ENCODE data around the gene BSG. TPM values are rescaled to one million over a fixed set of nuclear protein-coding genes. Genes with fewer than 3 reads are reported as not detected.

BSG gene
- polyA plus RNA-seq, 1 donor from 2014 or later: 209 TPM

DNA sequence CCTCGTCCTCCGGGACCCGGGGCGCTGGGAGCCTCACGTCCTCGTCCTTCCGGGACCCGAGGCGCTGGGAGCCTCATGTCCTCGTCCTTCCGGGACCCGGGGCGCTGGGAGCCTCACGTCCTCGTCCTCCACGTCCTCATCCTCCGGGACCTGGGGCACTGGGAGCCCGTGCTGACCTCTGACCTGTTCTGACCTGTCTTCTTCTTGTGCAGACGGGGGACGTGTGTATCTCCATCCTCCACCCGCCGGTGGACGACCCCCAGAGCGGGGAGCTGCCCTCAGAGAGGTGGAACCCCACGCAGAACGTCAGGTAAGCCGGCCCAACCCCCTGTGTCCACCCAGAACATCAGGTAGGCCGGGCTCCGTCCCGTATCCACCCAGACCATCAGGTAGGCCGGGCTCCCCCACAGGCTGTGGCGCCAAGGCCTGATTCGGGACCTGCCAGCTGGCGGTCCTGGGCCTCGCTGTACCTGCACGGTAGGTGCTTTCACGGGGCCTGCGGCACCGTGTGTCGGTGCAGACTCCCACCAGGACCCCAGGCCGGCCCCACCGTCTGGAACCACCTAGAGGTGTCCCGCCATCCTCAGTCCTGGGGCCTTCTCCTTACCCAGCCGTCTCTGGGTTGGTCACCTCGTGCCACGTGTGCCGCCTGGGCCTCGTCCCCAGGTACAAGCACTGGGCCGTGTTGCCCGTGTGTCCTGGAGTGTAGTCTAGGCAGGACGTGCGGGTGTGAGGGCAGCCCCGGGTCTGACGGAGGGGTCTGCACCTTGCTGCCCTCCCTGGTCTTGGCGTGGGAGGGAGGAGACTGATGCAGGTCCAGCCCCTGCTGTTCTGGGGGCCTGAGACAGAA lies 36.1 kb upstream of the BSG start:
- H3K9me2 ChIP-seq (ENCODE audit: insufficient read depth, low read length): no peaks in the 10 kb centered on the region
- TF ChIP-seq POLR2AphosphoS5 (IDR thresholded peaks at IDR 0.05): no peak
- TF ChIP-seq TAF1 (IDR thresholded peaks at IDR 0.05; ENCODE audit: low read depth): no peak
- TF ChIP-seq SMC3 (conservative IDR thresholded peaks at IDR 0.05; ENCODE audit: poor library complexity): no peak
- peaks cover 16% of the 10 kb centered on the region for H4K20me1 ChIP-seq (ENCODE audit: insufficient read depth)
- H3F3A ChIP-seq (ENCODE audit: insufficient read depth, low read length, poor library complexity, severe bottlenecking): no peaks in the 10 kb centered on the region
- H3K4me2 ChIP-seq (ENCODE audit: low read length): no peak overlapping the region
- no peaks in the 10 kb centered on the region for H3K27me3 ChIP-seq (ENCODE audit: insufficient read depth, low read depth, low read length)
- no peaks in the 10 kb centered on the region for H3K36me3 ChIP-seq (ENCODE audit: insufficient read depth, low read length)
- no peak overlapping the region for H3K9ac ChIP-seq (ENCODE audit: low read length)
- H3K9me3 ChIP-seq (ENCODE audit: low read length): no peaks in the 10 kb centered on the region
- H3K27ac ChIP-seq (ENCODE audit: low read length): no peak overlapping the region
- H2AFZ ChIP-seq (ENCODE audit: low read depth, low read length): no peak overlapping the region
- H3K4me3 ChIP-seq (ENCODE audit: low read length): no peak overlapping the region
- H3K79me2 ChIP-seq (replicated peaks; ENCODE audit: insufficient read depth, low read length): peaks cover 30% of the 10 kb centered on the region

DNA sequence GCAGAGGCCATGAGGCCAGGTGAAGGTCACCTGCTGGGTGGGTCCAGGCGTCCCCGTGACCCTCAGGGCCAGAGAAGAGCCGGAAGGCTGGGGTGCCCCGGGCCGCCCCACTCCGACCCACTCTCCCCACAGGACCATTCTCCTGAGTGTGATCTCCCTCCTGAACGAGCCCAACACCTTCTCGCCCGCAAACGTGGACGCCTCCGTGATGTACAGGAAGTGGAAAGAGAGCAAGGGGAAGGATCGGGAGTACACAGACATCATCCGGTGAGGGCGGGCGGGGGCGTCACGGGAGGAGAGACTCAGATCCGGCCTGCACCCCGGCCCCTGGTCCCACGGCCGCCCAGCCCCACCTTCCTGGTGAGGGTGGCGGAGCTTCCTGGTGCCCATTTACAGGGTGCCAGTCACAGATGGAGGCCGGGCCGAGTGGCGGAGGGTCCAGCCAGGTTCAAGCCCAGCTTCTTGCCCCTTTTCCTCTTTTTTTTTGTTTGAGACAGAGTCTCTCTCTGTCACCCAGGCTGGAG lies 35.5 kb upstream of the BSG start:
- no peak overlapping the region for H3K4me3 ChIP-seq (ENCODE audit: low read length)
- peaks cover 30% of the 10 kb centered on the region for H3K79me2 ChIP-seq (replicated peaks; ENCODE audit: insufficient read depth, low read length)
- no peaks in the 10 kb centered on the region for H3K9me3 ChIP-seq (ENCODE audit: low read length)
- H2AFZ ChIP-seq (ENCODE audit: low read depth, low read length): no peak overlapping the region
- H3K4me2 ChIP-seq (ENCODE audit: low read length): no peak overlapping the region
- no peaks in the 10 kb centered on the region for H3K9me2 ChIP-seq (ENCODE audit: insufficient read depth, low read length)
- H3K36me3 ChIP-seq (ENCODE audit: insufficient read depth, low read length): no peaks in the 10 kb centered on the region
- H3K9ac ChIP-seq (ENCODE audit: low read length): no peak overlapping the region
- H3K27ac ChIP-seq (ENCODE audit: low read length): no peak overlapping the region
- H3K27me3 ChIP-seq (ENCODE audit: insufficient read depth, low read depth, low read length): no peaks in the 10 kb centered on the region
- peaks cover 16% of the 10 kb centered on the region for H4K20me1 ChIP-seq (ENCODE audit: insufficient read depth)
- H3F3A ChIP-seq (ENCODE audit: insufficient read depth, low read length, poor library complexity, severe bottlenecking): no peaks in the 10 kb centered on the region
- no peak for TF ChIP-seq EZH2 (IDR thresholded peaks at IDR 0.05; ENCODE audit: borderline replicate concordance, insufficient read depth, low read length, poor library complexity, severe bottlenecking)
- no peak for TF ChIP-seq MXI1 (conservative IDR thresholded peaks at IDR 0.05; ENCODE audit: poor library complexity, severe bottlenecking)
- TF ChIP-seq RAD21 (conservative IDR thresholded peaks at IDR 0.05): no peak
- TF ChIP-seq, protein P1, sequence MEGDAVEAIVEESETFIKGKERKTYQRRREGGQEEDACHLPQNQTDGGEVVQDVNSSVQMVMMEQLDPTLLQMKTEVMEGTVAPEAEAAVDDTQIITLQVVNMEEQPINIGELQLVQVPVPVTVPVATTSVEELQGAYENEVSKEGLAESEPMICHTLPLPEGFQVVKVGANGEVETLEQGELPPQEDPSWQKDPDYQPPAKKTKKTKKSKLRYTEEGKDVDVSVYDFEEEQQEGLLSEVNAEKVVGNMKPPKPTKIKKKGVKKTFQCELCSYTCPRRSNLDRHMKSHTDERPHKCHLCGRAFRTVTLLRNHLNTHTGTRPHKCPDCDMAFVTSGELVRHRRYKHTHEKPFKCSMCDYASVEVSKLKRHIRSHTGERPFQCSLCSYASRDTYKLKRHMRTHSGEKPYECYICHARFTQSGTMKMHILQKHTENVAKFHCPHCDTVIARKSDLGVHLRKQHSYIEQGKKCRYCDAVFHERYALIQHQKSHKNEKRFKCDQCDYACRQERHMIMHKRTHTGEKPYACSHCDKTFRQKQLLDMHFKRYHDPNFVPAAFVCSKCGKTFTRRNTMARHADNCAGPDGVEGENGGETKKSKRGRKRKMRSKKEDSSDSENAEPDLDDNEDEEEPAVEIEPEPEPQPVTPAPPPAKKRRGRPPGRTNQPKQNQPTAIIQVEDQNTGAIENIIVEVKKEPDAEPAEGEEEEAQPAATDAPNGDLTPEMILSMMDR (IDR thresholded peaks at IDR 0.05; ENCODE audit: poor library complexity, severe bottlenecking): no peak
- no peak for TF ChIP-seq POLR2AphosphoS5 (IDR thresholded peaks at IDR 0.05)
- no peak for TF ChIP-seq SMC3 (conservative IDR thresholded peaks at IDR 0.05; ENCODE audit: poor library complexity)
- TF ChIP-seq, protein P2, sequence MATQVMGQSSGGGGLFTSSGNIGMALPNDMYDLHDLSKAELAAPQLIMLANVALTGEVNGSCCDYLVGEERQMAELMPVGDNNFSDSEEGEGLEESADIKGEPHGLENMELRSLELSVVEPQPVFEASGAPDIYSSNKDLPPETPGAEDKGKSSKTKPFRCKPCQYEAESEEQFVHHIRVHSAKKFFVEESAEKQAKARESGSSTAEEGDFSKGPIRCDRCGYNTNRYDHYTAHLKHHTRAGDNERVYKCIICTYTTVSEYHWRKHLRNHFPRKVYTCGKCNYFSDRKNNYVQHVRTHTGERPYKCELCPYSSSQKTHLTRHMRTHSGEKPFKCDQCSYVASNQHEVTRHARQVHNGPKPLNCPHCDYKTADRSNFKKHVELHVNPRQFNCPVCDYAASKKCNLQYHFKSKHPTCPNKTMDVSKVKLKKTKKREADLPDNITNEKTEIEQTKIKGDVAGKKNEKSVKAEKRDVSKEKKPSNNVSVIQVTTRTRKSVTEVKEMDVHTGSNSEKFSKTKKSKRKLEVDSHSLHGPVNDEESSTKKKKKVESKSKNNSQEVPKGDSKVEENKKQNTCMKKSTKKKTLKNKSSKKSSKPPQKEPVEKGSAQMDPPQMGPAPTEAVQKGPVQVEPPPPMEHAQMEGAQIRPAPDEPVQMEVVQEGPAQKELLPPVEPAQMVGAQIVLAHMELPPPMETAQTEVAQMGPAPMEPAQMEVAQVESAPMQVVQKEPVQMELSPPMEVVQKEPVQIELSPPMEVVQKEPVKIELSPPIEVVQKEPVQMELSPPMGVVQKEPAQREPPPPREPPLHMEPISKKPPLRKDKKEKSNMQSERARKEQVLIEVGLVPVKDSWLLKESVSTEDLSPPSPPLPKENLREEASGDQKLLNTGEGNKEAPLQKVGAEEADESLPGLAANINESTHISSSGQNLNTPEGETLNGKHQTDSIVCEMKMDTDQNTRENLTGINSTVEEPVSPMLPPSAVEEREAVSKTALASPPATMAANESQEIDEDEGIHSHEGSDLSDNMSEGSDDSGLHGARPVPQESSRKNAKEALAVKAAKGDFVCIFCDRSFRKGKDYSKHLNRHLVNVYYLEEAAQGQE (IDR thresholded peaks at IDR 0.05; ENCODE audit: borderline replicate concordance): no peak
- no peak for TF ChIP-seq TAF1 (IDR thresholded peaks at IDR 0.05; ENCODE audit: low read depth)
- no peak for TF ChIP-seq EP300 (conservative IDR thresholded peaks at IDR 0.05; ENCODE audit: poor library complexity, severe bottlenecking)

Measured in neural cell (in vitro differentiated cells).